HepG2 (cell line): ENCODE measurements around the gene PRR15L. TPM values are rescaled to one million over a fixed set of nuclear protein-coding genes. Genes with fewer than 3 reads are reported as not detected.

ENCODE experiments used
- CHD2 ChIP-seq: IDR thresholded peaks from 2 replicates; pipeline ENCODE4 v1.6.1; 2011; ENCODE audit warnings: low read depth, low read length, improper control_type of control experiment
- E2F1 ChIP-seq: sonication (generic); formaldehyde crosslinking; IDR thresholded peaks from 2 replicates; pipeline ENCODE4 v1.5.0; 2020; ENCODE audit warnings: missing genetic modification reagents
- KDM3A ChIP-seq: IDR thresholded peaks from 2 replicates; pipeline ENCODE4 v1.6.1; 2018; ENCODE audit warnings: low read depth, missing compliant biosample characterization
- KDM5B ChIP-seq: sonication (generic); formaldehyde crosslinking; IDR thresholded peaks from 2 replicates; pipeline ENCODE4 v1.4.0; 2020; ENCODE audit warnings: missing genetic modification reagents, mild to moderate bottlenecking, borderline replicate concordance
- KLF15 ChIP-seq: sonication (generic); formaldehyde crosslinking; IDR thresholded peaks from 2 replicates; pipeline ENCODE4 v1.8.1; 2023; ENCODE audit warnings: borderline replicate concordance, mild to moderate bottlenecking, inconsistent platforms, missing genetic modification reagents, mixed read lengths
- LRRFIP1 ChIP-seq: sonication (generic); formaldehyde crosslinking; conservative IDR thresholded peaks from 2 replicates; pipeline ENCODE4 v1.4.0; 2020; ENCODE audit warnings: missing genetic modification reagents
- MAX ChIP-seq: IDR thresholded peaks from 2 replicates; pipeline ENCODE4 v1.6.1; 2012; ENCODE audit warnings: inconsistent platforms
- MEF2D ChIP-seq: sonication (generic); formaldehyde crosslinking; IDR thresholded peaks from 2 replicates; pipeline ENCODE4 v1.5.1; 2020; ENCODE audit warnings: mild to moderate bottlenecking, missing genetic modification reagents
- NFATC3 ChIP-seq: sonication (generic); formaldehyde crosslinking; IDR thresholded peaks from 2 replicates; pipeline ENCODE4 v1.5.1; 2020; ENCODE audit warnings: mild to moderate bottlenecking, missing genetic modification reagents
- TRAFD1 ChIP-seq: sonication (generic); formaldehyde crosslinking; IDR thresholded peaks from 2 replicates; pipeline ENCODE4 v1.5.1; 2020; ENCODE audit warnings: missing genetic modification reagents, mild to moderate bottlenecking, borderline replicate concordance
- ZNF12 ChIP-seq: sonication (generic); formaldehyde crosslinking; IDR thresholded peaks from 2 replicates; pipeline ENCODE4 v1.5.0; 2020; ENCODE audit warnings: missing genetic modification reagents
- polyA plus RNA-seq, 8 experiments: library from polyadenylated mRNA; depleted of rRNA in 3 of 8; stranded (reverse) in 7 of 8; unstranded in 1 of 8; fragments of >200 nt; fragmentation: Illumina TruSeq in 4 of 8; extraction: Trizol in 4 of 8; gene quantifications; 2 replicates each; pipeline versions ENCODE4 v1.2.1 to v1.2.3, GENCODE V29; 2011 to 2016; ENCODE audit warnings: low read depth in 4 of 8, missing spikeins in 1 of 8, mixed read lengths in 1 of 8; ENCODE audit not compliant: insufficient read depth in 1 of 8
- total RNA-seq, 5 experiments: library from RNA; depleted of rRNA; stranded (reverse); fragments of >200 nt; fragmentation: Illumina TruSeq; extraction: Trizol; gene quantifications; 2 replicates each; pipeline ENCODE4 v1.2.3, GENCODE V29; 2016; ENCODE audit warnings: low read depth in 1 of 5
- TF ChIP-seq, protein P1 (sequence below): sonication (generic); formaldehyde crosslinking; IDR thresholded peaks from 2 replicates; pipeline ENCODE4 v1.5.0; 2020; ENCODE audit warnings: mild to moderate bottlenecking, low read depth, missing genetic modification reagents, borderline replicate concordance
- TF ChIP-seq, protein P2 (sequence below): IDR thresholded peaks from 2 replicates; pipeline ENCODE4 v1.6.1; 2016; ENCODE audit warnings: missing biosample characterization, missing genetic modification reagents, low read depth
- TF ChIP-seq, protein P3 (sequence below): sonication (generic); formaldehyde crosslinking; IDR thresholded peaks from 2 replicates; pipeline ENCODE4 v1.4.0; 2020; ENCODE audit warnings: missing genetic modification reagents, low read depth, mild to moderate bottlenecking, borderline replicate concordance
- TF ChIP-seq, protein P4 (sequence below): sonication (generic); formaldehyde crosslinking; IDR thresholded peaks from 2 replicates; pipeline ENCODE4 v1.5.0; 2020; ENCODE audit warnings: missing genetic modification reagents
- TF ChIP-seq, protein P5 (sequence below): sonication (generic); formaldehyde crosslinking; IDR thresholded peaks from 2 replicates; pipeline ENCODE4 v1.8.0; 2022; ENCODE audit warnings: missing genetic modification reagents, mild to moderate bottlenecking, inconsistent platforms, borderline replicate concordance

PRR15L gene
- total and polyA plus RNA-seq, 2 of the 13 experiments (the other 11 are each of a cell fraction or from before 2014, with no cell fraction given), result 0.44 to 2.0 TPM

- no peak for TF ChIP-seq LRRFIP1
- no peak for TF ChIP-seq KDM3A
- no peak for TF ChIP-seq ZNF12 (CRISPR knock-in tag)
- TF ChIP-seq, protein P1, sequence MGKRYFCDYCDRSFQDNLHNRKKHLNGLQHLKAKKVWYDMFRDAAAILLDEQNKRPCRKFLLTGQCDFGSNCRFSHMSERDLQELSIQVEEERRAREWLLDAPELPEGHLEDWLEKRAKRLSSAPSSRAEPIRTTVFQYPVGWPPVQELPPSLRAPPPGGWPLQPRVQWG (CRISPR knock-in tag), result no peak
- no peak for TF ChIP-seq NFATC3
- no peak for TF ChIP-seq TRAFD1 (CRISPR knock-in tag)
- TF ChIP-seq CHD2, result no peak
- peak; percentile 67 for TF ChIP-seq MAX
- TF ChIP-seq, protein P2, sequence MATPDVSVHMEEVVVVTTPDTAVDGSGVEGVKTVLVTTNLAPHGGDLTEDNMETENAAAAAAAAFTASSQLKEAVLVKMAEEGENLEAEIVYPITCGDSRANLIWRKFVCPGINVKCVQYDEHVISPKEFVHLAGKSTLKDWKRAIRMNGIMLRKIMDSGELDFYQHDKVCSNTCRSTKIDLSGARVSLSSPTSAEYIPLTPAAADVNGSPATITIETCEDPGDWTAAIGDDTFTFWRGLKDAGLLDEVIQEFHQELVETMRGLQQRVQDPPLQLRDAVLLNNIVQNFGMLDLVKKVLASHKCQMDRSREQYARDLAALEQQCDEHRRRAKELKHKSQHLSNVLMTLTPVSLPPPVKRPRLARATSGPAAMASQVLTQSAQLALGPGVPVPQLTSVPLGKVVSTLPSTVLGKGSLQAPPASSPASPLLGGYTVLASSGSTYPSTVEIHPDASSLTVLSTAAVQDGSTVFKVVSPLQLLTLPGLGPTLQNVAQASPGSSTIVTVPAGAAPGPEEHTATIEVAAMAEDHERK (CRISPR knock-in tag), result no peak
- no peak; the same call in none of the 2 replicates for TF ChIP-seq KDM5B (CRISPR knock-in tag)
- no peak for TF ChIP-seq KLF15
- TF ChIP-seq, protein P3, sequence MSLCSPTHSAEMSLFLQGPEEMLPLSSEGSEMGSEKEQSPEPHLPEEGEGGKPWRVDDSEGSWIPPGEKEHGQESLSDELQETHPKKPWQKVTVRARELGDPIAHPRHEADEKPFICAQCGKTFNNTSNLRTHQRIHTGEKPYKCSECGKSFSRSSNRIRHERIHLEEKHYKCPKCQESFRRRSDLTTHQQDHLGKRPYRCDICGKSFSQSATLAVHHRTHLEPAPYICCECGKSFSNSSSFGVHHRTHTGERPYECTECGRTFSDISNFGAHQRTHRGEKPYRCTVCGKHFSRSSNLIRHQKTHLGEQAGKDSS, result peak; percentile 66; the same call in 1 of the 2 replicates
- peak; percentile 43; the same call in 1 of the 2 replicates for TF ChIP-seq MEF2D (CRISPR knock-in tag)
- TF ChIP-seq, protein P4, sequence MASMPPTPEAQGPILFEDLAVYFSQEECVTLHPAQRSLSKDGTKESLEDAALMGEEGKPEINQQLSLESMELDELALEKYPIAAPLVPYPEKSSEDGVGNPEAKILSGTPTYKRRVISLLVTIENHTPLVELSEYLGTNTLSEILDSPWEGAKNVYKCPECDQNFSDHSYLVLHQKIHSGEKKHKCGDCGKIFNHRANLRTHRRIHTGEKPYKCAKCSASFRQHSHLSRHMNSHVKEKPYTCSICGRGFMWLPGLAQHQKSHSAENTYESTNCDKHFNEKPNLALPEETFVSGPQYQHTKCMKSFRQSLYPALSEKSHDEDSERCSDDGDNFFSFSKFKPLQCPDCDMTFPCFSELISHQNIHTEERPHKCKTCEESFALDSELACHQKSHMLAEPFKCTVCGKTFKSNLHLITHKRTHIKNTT (CRISPR knock-in tag), result no peak
- TF ChIP-seq E2F1 (CRISPR knock-in tag), result no peak
- TF ChIP-seq, protein P5, sequence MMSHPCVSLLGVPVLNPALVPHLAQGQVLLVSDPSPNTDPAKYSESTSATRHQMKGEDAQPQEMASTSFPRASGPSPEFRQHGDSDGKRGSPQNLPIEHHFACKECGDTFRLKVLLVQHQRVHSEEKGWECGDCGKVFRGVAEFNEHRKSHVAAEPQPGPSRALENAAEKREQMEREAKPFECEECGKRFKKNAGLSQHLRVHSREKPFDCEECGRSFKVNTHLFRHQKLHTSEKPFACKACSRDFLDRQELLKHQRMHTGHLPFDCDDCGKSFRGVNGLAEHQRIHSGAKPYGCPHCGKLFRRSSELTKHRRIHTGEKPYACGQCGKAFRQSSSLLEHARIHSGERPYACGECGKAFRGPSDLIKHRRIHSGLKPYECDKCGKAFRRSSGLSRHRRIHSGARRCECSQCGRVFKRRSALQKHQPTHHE (CRISPR knock-in tag), result no peak
These were observed 692 bp downstream of the PRR15L start (continued) for GRCh38 chr17:47956791-47957590.
